HEK293T (cell line): ENCODE data around the gene SLC41A1.
"Not testable (repeated sequence)": the region's sequence is repeated elsewhere in the genome, so short reads cannot be mapped to it uniquely, and the experiment has no call there.

Experiments used
- CTCF ChIA-PET: fragments of 350-600 bp; formaldehyde crosslinking; extraction: SDS; loops from one replicate; lab custom pipeline; 2021; ENCODE audit warnings: antibody characterized with exemption, inconsistent platforms; lab: Yijun Ruan, JAX
- POLR2A ChIA-PET: fragments of 350-600 bp; formaldehyde crosslinking; extraction: SDS; loops from one replicate; lab custom pipeline; 2020; ENCODE audit warnings: antibody characterized with exemption, inconsistent platforms; lab: Yijun Ruan, JAX
- DNase-seq: peaks from one replicate; pipeline ENCODE4 v3.0.0; 2012; ENCODE audit warnings: mixed read lengths; ENCODE audit errors: extremely low spot score
- ARNT ChIP-seq: fragments of 450-650 bp; IDR thresholded peaks from 2 replicates; pipeline ENCODE4 v1.6.1; 2017; ENCODE audit warnings: mild to moderate bottlenecking
- BHLHE40 ChIP-seq: fragments of 450-650 bp; IDR thresholded peaks from 2 replicates; pipeline ENCODE4 v1.6.1; 2016; ENCODE audit warnings: mild to moderate bottlenecking, moderate library complexity, borderline replicate concordance
- CTBP1 ChIP-seq: fragments of 450-650 bp; IDR thresholded peaks from 2 replicates; pipeline ENCODE4 v1.6.1; 2016; ENCODE audit warnings: borderline replicate concordance
- ELF4 ChIP-seq: fragments of 450-650 bp; IDR thresholded peaks from 2 replicates; pipeline ENCODE4 v1.6.1; 2017; ENCODE audit warnings: antibody characterized with exemption
- FOXA1 ChIP-seq: fragments of 450-650 bp; IDR thresholded peaks from 2 replicates; pipeline ENCODE4 v1.6.1; 2016; ENCODE audit warnings: mild to moderate bottlenecking
- FOXK2 ChIP-seq: fragments of 450-650 bp; IDR thresholded peaks from 2 replicates; pipeline ENCODE4 v1.6.1; 2016; ENCODE audit warnings: mild to moderate bottlenecking
- FOXM1 ChIP-seq: fragments of 450-650 bp; IDR thresholded peaks from 2 replicates; pipeline ENCODE4 v1.6.1; 2017; ENCODE audit warnings: mild to moderate bottlenecking, borderline replicate concordance
- HDGF ChIP-seq: fragments of 450-650 bp; IDR thresholded peaks from 2 replicates; pipeline ENCODE4 v1.6.1; 2017; ENCODE audit warnings: antibody characterized with exemption, borderline replicate concordance
- L3MBTL2 ChIP-seq: fragments of 450-650 bp; conservative IDR thresholded peaks from 2 replicates; pipeline ENCODE4 v1.6.1; 2016; ENCODE audit warnings: mild to moderate bottlenecking
- LEF1 ChIP-seq: fragments of 450-650 bp; IDR thresholded peaks from 2 replicates; pipeline ENCODE4 v1.6.1; 2017; ENCODE audit warnings: mild to moderate bottlenecking, borderline replicate concordance
- NFRKB ChIP-seq: fragments of 450-650 bp; IDR thresholded peaks from 2 replicates; pipeline ENCODE4 v1.6.1; 2016; ENCODE audit warnings: mild to moderate bottlenecking, moderate library complexity
- PKNOX1 ChIP-seq: fragments of 450-650 bp; IDR thresholded peaks from 2 replicates; pipeline ENCODE4 v1.6.1; 2016
- SP1 ChIP-seq: fragments of 450-650 bp; IDR thresholded peaks from 2 replicates; pipeline ENCODE4 v1.6.1; 2017
- SUZ12 ChIP-seq: fragments of 450-650 bp; IDR thresholded peaks from 2 replicates; pipeline ENCODE4 v1.6.1; 2016; ENCODE audit warnings: mild to moderate bottlenecking
- TARDBP ChIP-seq: fragments of 450-650 bp; IDR thresholded peaks from 2 replicates; pipeline ENCODE4 v1.6.1; 2016
- ZNF384 ChIP-seq: fragments of 450-650 bp; IDR thresholded peaks from 2 replicates; pipeline ENCODE4 v1.6.1; 2016

SLC41A1 gene

GRCh38 chr1:205824180-205824579 lies 11.2 kb upstream of the SLC41A1 start:
- TF ChIP-seq FOXM1, result no peak
- no peak for TF ChIP-seq ELF4
- ChIA-PET CTCF (no interaction called here), POLR2A (no interaction called here)

GRCh38 chr1:205823260-205823659 lies 10.3 kb upstream of the SLC41A1 start:
- POLR2A ChIA-PET, DNase-seq, CTCF ChIA-PET: not testable (repeated sequence)

More at GRCh38 chr1:205824180-205824579, 11.2 kb upstream of the SLC41A1 start:
- DNase-seq, result no peak

GRCh38 chr1:205822397-205822796 lies 9.4 kb upstream of the SLC41A1 start:
- POLR2A ChIA-PET, result no interaction called here
- DNase-seq, result no peak
- CTCF ChIA-PET, result interaction anchor here (0.9 kb wide), 1 partner anchor 13 kb away, joined by 4 read pairs; no protein-coding TSS in a partner anchor
- TF ChIP-seq FOXM1 (no peak), SUZ12 (no peak), BHLHE40 (no peak), CTBP1 (no peak), ZNF384 (no peak), HDGF (no peak), ARNT (no peak)

GRCh38 chr1:205817988-205818387 lies 5.0 kb upstream of the SLC41A1 start:
- POLR2A ChIA-PET, result no interaction called here
- TF ChIP-seq HDGF (no peak), FOXM1 (no peak), FOXK2 (no peak), CTBP1 (no peak), FOXA1 (no peak), L3MBTL2 (no peak), SP1 (no peak)
- CTCF ChIA-PET, result no interaction called here
- no peak for DNase-seq

- TF ChIP-seq PKNOX1, result no peak
- TF ChIP-seq TARDBP, result no peak
- TF ChIP-seq L3MBTL2, result no peak
- TF ChIP-seq SUZ12, result no peak
- no peak for TF ChIP-seq LEF1
- no peak for TF ChIP-seq NFRKB
- CTCF ChIA-PET, result no interaction called here
- no peak for DNase-seq
- POLR2A ChIA-PET, result no interaction called here
Observed at GRCh38 chr1:205817364-205817763, 4.4 kb upstream of the SLC41A1 start.

- TF ChIP-seq L3MBTL2 (peak; percentile 42; the same call in 1 of the 2 replicates), ELF4 (no peak), FOXK2 (no peak)
- CTCF ChIA-PET, result no interaction called here
- POLR2A ChIA-PET, result no interaction called here
- DNase-seq, result peak; percentile 67
Observed at GRCh38 chr1:205813755-205814058, 709 bp upstream of the SLC41A1 start.

GRCh38 chr1:205812271-205812877 lies 624 bp downstream of the SLC41A1 start:
- POLR2A ChIA-PET, result interaction anchor here (1.6 kb wide), 1 partner anchor 43 kb away, joined by 3 read pairs; no protein-coding TSS in a partner anchor
- CTCF ChIA-PET, result interaction anchor here (2.6 kb wide), 1 partner anchor 21 kb away, joined by 11 read pairs; no protein-coding TSS in a partner anchor

GRCh38 chr1:205811660-205812059 lies 1.3 kb downstream of the SLC41A1 start:
- ChIA-PET POLR2A (interaction anchor here (0.6 to 1.6 kb wide), 2 partner anchors 42 to 65 kb away, joined by 3 read pairs; no protein-coding TSS in a partner anchor), CTCF (interaction anchor here (2.6 kb wide), 1 partner anchor 20 kb away, joined by 11 read pairs; no protein-coding TSS in a partner anchor)
- TF ChIP-seq FOXM1, result no peak
- no peak for TF ChIP-seq FOXA1
- no peak for TF ChIP-seq LEF1
- TF ChIP-seq TARDBP, result no peak
- no peak for TF ChIP-seq BHLHE40
- TF ChIP-seq ZNF384, result no peak
- TF ChIP-seq HDGF, result no peak
- no peak for TF ChIP-seq NFRKB
- no peak for TF ChIP-seq PKNOX1
- no peak for TF ChIP-seq CTBP1
- no peak for TF ChIP-seq FOXK2
- TF ChIP-seq ARNT, result no peak
- TF ChIP-seq SP1, result no peak
- TF ChIP-seq L3MBTL2, result no peak
- DNase-seq, result no peak

More at GRCh38 chr1:205812271-205812877, 624 bp downstream of the SLC41A1 start:
- no peak for TF ChIP-seq L3MBTL2
- TF ChIP-seq BHLHE40, result no peak
- TF ChIP-seq SP1, result no peak
- TF ChIP-seq FOXM1, result no peak
- peak; percentile 60 for DNase-seq
